Activated CD4-positive, alpha-beta memory T cell treated with anti-CD3 and anti-CD28 coated beads, Interleukin-2, amount 10 ng/mL, durations not matched to agents 7 days and 5 days (primary cell): ENCODE data around the gene ENDOD1. TPM values are rescaled to one million over a fixed set of nuclear protein-coding genes. Genes with fewer than 3 reads are reported as not detected.
A peak's percentile ranks its signal among the peaks of the same experiment; 100 is the strongest.
"Not testable (repeated sequence)": the region's sequence is repeated elsewhere in the genome, so short reads cannot be mapped to it uniquely, and the experiment has no call there.

Source experiments
- CTCF ChIA-PET: fragments of 350-600 bp; sonication (Branson Sonifier 250); formaldehyde crosslinking; loops from one replicate; lab custom pipeline; 2021; ENCODE audit warnings: antibody characterized with exemption, inconsistent platforms; lab: Charles Lee
- POLR2A ChIA-PET: fragments of 350-600 bp; sonication (Branson Sonifier 250); formaldehyde crosslinking; loops from one replicate; lab custom pipeline; 2021; ENCODE audit warnings: antibody characterized with exemption; lab: Charles Lee
- DNase-seq: peaks from one replicate; pipeline ENCODE4 v3.0.0-alpha.2; 2020
- H3K27ac Mint-ChIP-seq: one replicate; pipeline ENCODE4 v1.8.0; 2021; ENCODE audit warnings: mild to moderate bottlenecking, mixed read lengths
- H3K27me3 Mint-ChIP-seq: one replicate; pipeline ENCODE4 v1.8.0; 2021; ENCODE audit warnings: mixed read lengths
- H3K36me3 Mint-ChIP-seq: one replicate; pipeline ENCODE4 v1.8.0; 2021; ENCODE audit warnings: low read depth, mixed read lengths
- H3K4me1 Mint-ChIP-seq: one replicate; pipeline ENCODE4 v1.8.0; 2021; ENCODE audit warnings: mixed read lengths
- H3K4me3 Mint-ChIP-seq: one replicate; pipeline ENCODE4 v1.8.0; 2021; ENCODE audit warnings: mild to moderate bottlenecking, mixed read lengths
- H3K9me3 Mint-ChIP-seq: one replicate; pipeline ENCODE4 v1.8.0; 2021; ENCODE audit warnings: mixed read lengths
- total RNA-seq, 2 experiments: library from RNA; stranded (reverse); gene quantifications; one replicate each; pipeline ENCODE4 v1.2.3, GENCODE V29; 2021

The ENDOD1 gene
- total RNA-seq, 2 experiments from 2014 or later: 20.6 to 22.2 TPM

DNA sequence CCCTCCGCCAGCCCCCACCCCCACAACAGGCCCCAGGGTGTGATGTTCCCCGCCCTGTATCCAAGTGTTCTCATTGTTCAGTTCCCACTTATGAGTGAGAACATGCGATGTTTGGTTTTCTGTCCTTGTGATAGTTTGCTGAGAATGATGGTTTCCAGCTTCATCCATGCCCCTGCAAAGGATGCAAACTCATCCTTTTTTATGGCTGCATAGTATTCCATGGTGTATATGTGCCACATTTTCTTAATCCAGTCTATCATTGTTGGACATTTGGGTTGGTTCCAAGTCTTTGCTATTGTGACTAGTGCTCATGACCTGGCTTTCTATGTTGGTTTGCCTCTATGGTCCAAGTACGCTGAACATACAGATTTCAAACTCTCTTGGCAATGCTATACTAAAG, 47.1 kb downstream of the ENDOD1 start:
- peaks cover 12% of the 10 kb centered on the region for H3K36me3 Mint-ChIP-seq
- not testable (repeated sequence) for H3K4me1 Mint-ChIP-seq, H3K4me3 Mint-ChIP-seq, DNase-seq, H3K27ac Mint-ChIP-seq, H3K27me3 Mint-ChIP-seq, H3K9me3 Mint-ChIP-seq
- CTCF ChIA-PET: interaction anchor here (0.6 to 3.5 kb wide), 8 partner anchors 11 to 1292 kb away, joined by 3 to 12 read pairs (median 5); partner anchors contain the start of gene SRSF8
- POLR2A ChIA-PET: interaction anchor here (1.0 to 1.6 kb wide), 2 partner anchors 14 to 55 kb away, joined by 3 to 4 read pairs; no protein-coding TSS in a partner anchor

DNA sequence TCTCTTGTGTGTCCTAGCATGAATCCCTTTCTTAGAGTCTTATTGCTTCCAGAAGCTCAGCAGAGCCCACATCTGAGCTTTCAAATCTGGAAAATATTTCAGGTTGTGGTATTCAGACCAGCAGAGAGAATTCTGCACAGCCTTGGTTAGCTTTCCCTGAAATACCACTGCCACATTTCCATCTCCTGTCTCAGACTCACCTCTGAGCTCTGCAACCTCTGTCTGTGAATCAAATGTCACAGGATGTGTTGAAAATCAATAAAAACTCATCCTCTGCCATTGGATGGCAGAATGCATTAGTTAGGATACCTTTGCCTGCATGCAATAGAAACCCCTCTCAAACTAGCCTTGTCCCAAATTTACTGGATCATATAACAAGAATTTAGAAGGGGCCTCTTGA, 47.7 kb downstream of the ENDOD1 start:
- Mint-ChIP-seq H3K27me3 (peaks cover 8% of the 10 kb centered on the region), H3K36me3 (peaks cover 10% of the 10 kb centered on the region), H3K4me3 (no peak overlapping the region), H3K4me1 (peaks cover 9% of the 10 kb centered on the region), H3K9me3 (peaks cover 2% of the 10 kb centered on the region), H3K27ac (no peak overlapping the region)
- DNase-seq: no peak
- ChIA-PET CTCF (interaction anchor here (0.6 to 3.5 kb wide), 9 partner anchors 10 to 1292 kb away, joined by 3 to 12 read pairs (median 4); partner anchors contain the start of gene SRSF8), POLR2A (interaction anchor here (0.7 to 1.6 kb wide), 5 partner anchors 13 to 164 kb away, joined by 3 to 4 read pairs (median 3); partner anchors contain the start of genes CWC15 and KDM4D)

DNA sequence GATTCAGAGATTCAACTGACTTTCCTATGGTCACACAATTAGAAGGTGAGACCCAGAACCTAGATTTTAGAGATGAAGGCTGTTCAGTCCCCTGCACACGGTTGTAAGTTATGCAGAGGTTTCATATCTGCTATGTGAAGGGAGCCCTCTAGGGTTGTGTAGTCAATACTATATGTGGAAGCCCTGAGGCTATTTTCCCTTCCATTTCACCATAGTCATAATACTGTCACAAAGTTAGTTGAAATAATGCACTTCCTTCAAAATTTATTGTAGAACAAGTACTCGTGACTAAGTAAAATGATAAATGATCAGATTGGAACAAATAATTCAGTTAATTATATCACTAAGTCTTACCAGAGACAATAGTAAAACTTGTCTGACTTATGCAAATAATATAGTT, 48.8 kb downstream of the ENDOD1 start:
- Mint-ChIP-seq H3K27me3 (peaks cover 11% of the 10 kb centered on the region), H3K4me1 (peaks cover 9% of the 10 kb centered on the region), H3K27ac (no peak overlapping the region), H3K4me3 (no peak overlapping the region), H3K36me3 (peaks cover 6% of the 10 kb centered on the region), H3K9me3 (peaks cover 2% of the 10 kb centered on the region)
- DNase-seq: no peak
- POLR2A ChIA-PET: interaction anchor here (0.7 to 1.6 kb wide), 3 partner anchors 12 to 74 kb away, joined by 3 to 4 read pairs (median 3); no protein-coding TSS in a partner anchor
- CTCF ChIA-PET: interaction anchor here (2.2 to 3.5 kb wide), 3 partner anchors 9 to 71 kb away, joined by 6 to 12 read pairs (median 10); partner anchors contain the start of gene SRSF8

DNA sequence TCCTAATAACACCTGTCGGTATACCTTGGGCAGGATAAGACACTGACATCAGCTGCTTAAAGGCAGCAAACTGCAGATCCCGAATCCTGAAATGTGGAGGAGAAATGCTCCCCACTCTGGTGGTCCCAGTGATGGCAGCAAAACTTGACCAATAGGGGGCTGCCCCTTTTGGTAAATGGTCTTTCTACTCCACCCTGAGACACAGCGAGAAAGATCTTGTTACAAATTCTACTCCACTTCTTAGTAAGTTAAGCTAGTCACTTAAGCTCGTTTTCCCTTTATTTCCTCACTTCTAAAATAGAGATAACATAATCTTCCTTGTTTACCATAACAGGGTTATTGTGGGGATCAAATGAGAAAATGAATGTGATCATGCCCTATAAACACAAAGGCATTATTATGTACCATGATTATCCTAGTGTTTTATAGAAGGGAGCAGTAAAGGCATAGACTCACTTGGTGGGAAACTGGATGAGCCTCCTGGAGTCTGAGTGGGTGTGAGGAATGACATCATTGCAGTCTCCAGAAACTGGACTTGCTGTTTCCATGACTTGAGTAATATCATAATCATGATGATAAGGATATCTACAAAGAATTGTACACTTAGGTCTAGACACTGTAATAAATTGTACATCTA, 50.9 kb downstream of the ENDOD1 start:
- Mint-ChIP-seq H3K27me3 (peaks cover 28% of the 10 kb centered on the region), H3K27ac (no peak overlapping the region), H3K36me3 (peaks cover 3% of the 10 kb centered on the region), H3K4me1 (peaks cover 21% of the 10 kb centered on the region), H3K9me3 (peaks cover 2% of the 10 kb centered on the region), H3K4me3 (no peak overlapping the region)
- DNase-seq: no peak
- CTCF ChIA-PET: interaction anchor here (0.6 to 1.0 kb wide), 2 partner anchors 13 to 174 kb away, joined by 3 to 5 read pairs; no protein-coding TSS in a partner anchor
- POLR2A ChIA-PET: interaction anchor here (1.1 to 1.4 kb wide), 2 partner anchors 71 to 74 kb away, joined by 3 to 4 read pairs; partner anchors contain the start of gene SRSF8

DNA sequence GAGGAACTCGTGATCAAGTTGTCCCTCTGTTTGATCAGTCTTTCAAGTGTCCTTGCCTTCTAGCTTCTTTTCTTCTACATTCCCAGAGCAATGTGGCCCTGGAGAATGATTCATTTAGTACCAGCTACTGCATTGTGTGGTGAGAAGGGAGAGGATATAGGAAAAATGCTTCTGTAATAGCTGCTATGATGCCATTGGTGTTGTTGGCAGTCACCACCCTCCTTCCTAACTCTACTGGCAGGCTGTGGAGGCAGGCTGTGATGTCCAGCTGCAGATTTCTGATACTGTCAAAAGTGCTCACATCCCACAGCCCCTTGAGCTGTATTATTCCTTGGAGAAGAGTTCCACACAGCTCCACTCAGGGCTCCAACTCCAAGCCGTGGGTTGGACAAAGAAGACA, 52.8 kb downstream of the ENDOD1 start:
- H3K4me1 Mint-ChIP-seq: peaks cover 23% of the 10 kb centered on the region

DNA sequence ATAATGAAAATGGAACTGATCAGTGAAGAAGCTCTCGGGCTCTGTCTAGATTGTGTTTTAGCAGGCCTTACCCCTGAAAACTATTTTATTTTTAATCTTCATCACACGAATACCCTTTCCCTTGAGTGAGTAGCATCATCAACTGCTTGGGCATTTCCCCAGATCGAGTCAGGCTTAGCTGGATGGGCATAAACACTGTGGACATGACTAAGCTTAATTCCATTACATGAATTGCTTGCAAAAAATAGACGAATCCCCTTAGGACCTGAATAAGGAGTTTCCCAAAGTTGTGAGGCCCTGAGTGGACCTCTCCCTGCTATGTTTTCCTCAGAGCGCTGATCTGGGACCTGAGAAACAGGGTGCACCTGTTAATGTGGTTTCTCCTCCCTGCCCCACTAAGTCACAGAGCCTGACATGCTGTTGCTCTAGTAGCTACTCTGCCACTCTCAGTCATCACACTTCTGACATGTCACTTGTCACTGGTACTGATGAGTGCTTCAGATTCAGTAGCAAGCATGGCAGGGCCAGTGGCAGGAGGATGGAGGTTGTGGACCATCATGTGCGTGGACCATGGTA, 53.5 kb downstream of the ENDOD1 start:
- DNase-seq: no peak
- H3K4me3 Mint-ChIP-seq: no peak overlapping the region
- H3K27me3 Mint-ChIP-seq: peaks cover 33% of the 10 kb centered on the region
- H3K4me1 Mint-ChIP-seq: peaks cover 25% of the 10 kb centered on the region
- H3K27ac Mint-ChIP-seq: no peak overlapping the region
- CTCF ChIA-PET: no interaction called here
- H3K36me3 Mint-ChIP-seq: no peaks in the 10 kb centered on the region
- POLR2A ChIA-PET: no interaction called here
- no peaks in the 10 kb centered on the region for H3K9me3 Mint-ChIP-seq

More for the DNA sequence above, 52.8 kb downstream of the ENDOD1 start:
- Mint-ChIP-seq H3K36me3 (no peaks in the 10 kb centered on the region), H3K27me3 (peaks cover 33% of the 10 kb centered on the region), H3K9me3 (no peaks in the 10 kb centered on the region), H3K27ac (no peak overlapping the region), H3K4me3 (no peak overlapping the region)
- no peak for DNase-seq
- ChIA-PET CTCF (interaction anchor here (1.4 kb wide), 1 partner anchor 9 kb away, joined by 4 read pairs; no protein-coding TSS in a partner anchor), POLR2A (no interaction called here)

DNA sequence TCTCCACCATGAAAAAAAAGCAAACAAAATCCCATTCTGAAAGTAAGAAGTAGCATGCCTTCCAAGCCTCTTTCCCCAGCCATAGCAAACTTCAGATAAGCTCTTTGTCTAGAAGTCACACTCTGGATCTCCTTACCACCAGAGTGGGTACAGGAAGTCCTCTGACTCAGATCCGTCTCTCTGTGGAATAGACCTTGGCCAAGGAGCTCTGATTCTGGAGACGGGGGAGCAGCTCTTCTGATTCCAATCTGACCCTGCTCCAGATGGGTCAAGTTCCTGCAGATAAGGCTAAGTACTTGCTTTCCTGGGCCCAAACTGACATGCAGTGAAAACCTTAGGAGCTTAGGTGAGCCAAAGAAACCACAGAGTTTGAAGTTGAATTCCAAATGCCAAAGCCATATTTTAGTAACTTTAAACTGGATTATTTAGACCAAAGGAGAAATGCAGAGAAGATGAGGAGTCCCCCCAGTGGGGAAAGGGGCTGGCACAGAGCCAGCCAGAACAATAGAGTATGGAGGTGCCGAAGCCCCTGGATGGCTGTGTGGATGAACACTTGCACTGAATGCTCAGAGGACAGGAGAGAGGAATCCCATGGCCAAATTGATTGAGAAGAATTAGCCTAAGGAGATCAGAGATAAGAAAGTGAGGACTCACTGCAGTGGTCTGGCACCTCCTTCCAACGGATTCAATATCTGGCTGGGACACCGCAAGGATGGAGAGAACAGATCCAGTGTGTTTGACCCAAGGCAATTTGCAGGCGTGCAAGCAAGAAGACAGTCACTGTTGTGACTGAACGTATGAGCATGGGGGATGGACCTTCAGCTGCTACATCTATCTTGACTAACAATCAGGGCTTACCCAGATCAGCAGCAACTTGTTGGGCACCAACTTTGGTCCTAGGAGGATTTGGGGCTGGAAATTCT, 54.9 kb downstream of the ENDOD1 start:
- ChIA-PET CTCF (interaction anchor here (0.7 to 2.2 kb wide), 4 partner anchors 51 to 561 kb away, joined by 3 to 14 read pairs (median 4); partner anchors contain the start of gene SRSF8), POLR2A (no interaction called here)
- Mint-ChIP-seq H3K27ac (no peak overlapping the region), H3K9me3 (no peaks in the 10 kb centered on the region), H3K36me3 (no peaks in the 10 kb centered on the region), H3K4me3 (no peak overlapping the region), H3K4me1 (peaks cover 27% of the 10 kb centered on the region), H3K27me3 (peaks cover 33% of the 10 kb centered on the region)
- no peak for DNase-seq

DNA sequence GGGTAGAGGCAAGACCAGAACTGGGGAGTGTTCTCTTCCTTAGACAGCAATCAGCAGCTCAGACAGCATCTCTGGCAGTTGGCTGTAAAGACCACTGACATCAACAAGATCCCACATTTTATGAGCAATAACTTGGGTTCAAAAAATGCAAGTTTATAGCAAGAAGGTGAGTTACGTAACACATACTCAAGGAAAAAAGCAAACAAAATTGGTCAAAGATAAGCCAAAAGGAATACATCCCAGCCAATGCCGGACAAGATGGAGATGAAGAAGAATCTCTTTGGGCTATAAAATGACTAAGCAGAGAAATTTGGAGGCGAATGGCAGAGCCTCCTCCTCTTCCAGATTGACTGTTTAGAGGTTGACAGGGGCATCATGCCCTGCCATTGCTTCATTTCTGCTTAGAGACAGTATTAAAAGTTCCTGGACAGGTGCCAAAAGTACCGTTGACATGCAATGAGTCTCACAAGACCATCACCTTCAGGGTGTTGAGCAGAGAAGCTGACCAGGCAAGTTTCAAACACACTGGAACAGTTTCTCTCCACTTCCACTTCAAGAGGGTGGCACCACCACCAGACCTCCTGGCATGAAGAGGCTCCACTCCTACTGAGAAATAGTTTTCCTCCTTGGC, 55.9 kb downstream of the ENDOD1 start:
- H3K4me3 Mint-ChIP-seq: no peak overlapping the region
- DNase-seq: no peak
- H3K36me3 Mint-ChIP-seq: no peaks in the 10 kb centered on the region
- ChIA-PET CTCF (interaction anchor here (1.1 to 14.8 kb wide), 4 partner anchors 52 to 561 kb away, joined by 4 to 293 read pairs (median 9); partner anchors contain the start of gene SRSF8), POLR2A (interaction anchor here (1.1 to 4.5 kb wide), 2 partner anchors 56 to 77 kb away, joined by 4 to 24 read pairs; partner anchors contain the start of gene ENDOD1)
- H3K27ac Mint-ChIP-seq: no peak overlapping the region
- H3K9me3 Mint-ChIP-seq: no peaks in the 10 kb centered on the region
- peaks cover 32% of the 10 kb centered on the region for H3K4me1 Mint-ChIP-seq
- H3K27me3 Mint-ChIP-seq: peaks cover 29% of the 10 kb centered on the region

DNA sequence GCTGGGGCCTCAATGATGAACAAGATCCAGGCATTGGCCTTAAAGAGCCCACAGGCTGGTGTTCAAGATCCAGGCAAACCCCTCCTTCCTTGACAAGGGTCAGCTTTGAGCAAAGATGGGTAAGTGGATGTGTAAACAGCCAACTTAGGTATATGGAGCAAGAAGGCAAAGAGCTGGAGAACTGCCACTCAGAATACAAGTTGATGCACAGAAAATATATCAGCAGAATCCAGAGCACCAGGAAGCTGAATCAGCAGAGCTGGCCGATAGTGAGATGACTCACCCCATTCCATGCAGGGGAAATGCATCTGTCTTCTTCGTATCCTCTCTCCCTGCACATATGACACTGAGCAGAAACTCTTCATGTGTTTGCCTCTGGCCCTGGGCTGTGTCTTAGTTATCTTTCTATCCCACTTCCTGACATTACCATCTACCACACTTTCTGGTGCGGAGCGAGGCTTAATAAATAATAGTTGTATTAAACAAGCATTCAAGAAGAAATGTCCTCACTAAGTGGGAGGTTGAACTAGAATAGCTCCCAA, 57.8 kb downstream of the ENDOD1 start:
- POLR2A ChIA-PET: interaction anchor here (1.1 to 7.8 kb wide), 4 partner anchors 55 to 644 kb away, joined by 3 to 88 read pairs (median 15); partner anchors contain the start of genes CEP57, ENDOD1 and SRSF8
- H3K9me3 Mint-ChIP-seq: no peaks in the 10 kb centered on the region
- H3K27ac Mint-ChIP-seq: no peak overlapping the region
- no peak overlapping the region for H3K4me3 Mint-ChIP-seq
- DNase-seq: peak; percentile 26
- no peaks in the 10 kb centered on the region for H3K36me3 Mint-ChIP-seq
- peaks cover 24% of the 10 kb centered on the region for H3K27me3 Mint-ChIP-seq
- H3K4me1 Mint-ChIP-seq: peaks cover 40% of the 10 kb centered on the region
- CTCF ChIA-PET: interaction anchor here (0.8 to 14.8 kb wide), 6 partner anchors 10 to 559 kb away, joined by 3 to 293 read pairs (median 12); partner anchors contain the start of gene SRSF8

DNA sequence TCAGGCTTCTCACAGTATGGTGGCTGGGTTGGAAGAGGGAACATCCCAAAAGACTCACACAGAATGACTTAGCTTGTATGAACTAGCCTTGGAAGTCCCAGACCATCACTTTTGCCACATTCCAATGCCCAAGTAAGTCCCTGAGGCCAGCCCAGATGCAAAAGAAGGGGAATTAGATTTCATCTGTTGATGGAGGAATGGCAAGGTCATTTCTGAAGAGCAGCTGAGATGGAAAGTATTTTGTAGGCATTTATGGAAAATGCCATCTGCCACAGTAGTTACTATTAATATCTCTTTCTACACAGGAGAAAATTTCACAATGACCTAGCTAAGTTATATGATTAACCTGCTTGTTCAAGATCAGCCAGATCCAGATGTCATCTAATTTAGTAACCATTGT, 58.8 kb downstream of the ENDOD1 start:
- no peaks in the 10 kb centered on the region for H3K9me3 Mint-ChIP-seq
- H3K4me1 Mint-ChIP-seq: peaks cover 50% of the 10 kb centered on the region
- no peaks in the 10 kb centered on the region for H3K36me3 Mint-ChIP-seq
- DNase-seq: no peak
- peaks cover 22% of the 10 kb centered on the region for H3K27me3 Mint-ChIP-seq
- CTCF ChIA-PET: interaction anchor here (2.0 to 14.8 kb wide), 3 partner anchors 11 to 558 kb away, joined by 11 to 293 read pairs (median 12); partner anchors contain the start of gene SRSF8
- H3K27ac Mint-ChIP-seq: no peak overlapping the region
- no peak overlapping the region for H3K4me3 Mint-ChIP-seq
- POLR2A ChIA-PET: interaction anchor here (0.7 to 7.8 kb wide), 4 partner anchors 55 to 643 kb away, joined by 3 to 88 read pairs (median 15); partner anchors contain the start of genes CEP57, ENDOD1 and SRSF8

DNA sequence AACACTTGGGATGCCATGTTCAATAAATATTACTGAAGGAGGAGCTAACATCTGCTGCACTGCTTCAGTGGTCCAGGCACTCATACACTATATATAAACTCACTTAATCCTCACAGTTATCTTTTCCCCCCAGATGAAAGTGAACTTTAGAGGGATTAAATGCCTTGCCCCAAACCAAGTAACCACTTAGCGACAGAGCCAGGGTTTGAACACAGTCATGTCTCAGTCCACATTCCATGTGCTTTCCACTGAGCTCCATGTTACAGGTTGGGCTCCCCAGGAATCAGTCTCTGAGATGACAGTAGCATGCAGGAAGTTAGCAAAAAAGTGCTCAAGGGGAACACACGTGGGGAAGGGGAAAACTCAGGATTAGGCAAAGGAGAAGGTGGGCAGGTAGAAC, 59.3 kb downstream of the ENDOD1 start:
- peaks cover 20% of the 10 kb centered on the region for H3K27me3 Mint-ChIP-seq
- ChIA-PET CTCF (interaction anchor here (0.9 to 14.8 kb wide), 3 partner anchors 58 to 558 kb away, joined by 3 to 293 read pairs (median 11); partner anchors contain the start of gene SRSF8), POLR2A (interaction anchor here (0.7 to 7.8 kb wide), 4 partner anchors 56 to 642 kb away, joined by 3 to 88 read pairs (median 15); partner anchors contain the start of genes CEP57, ENDOD1 and SRSF8)
- H3K36me3 Mint-ChIP-seq: no peaks in the 10 kb centered on the region
- peaks cover 52% of the 10 kb centered on the region for H3K4me1 Mint-ChIP-seq
- H3K9me3 Mint-ChIP-seq: no peaks in the 10 kb centered on the region
- H3K4me3 Mint-ChIP-seq: no peak overlapping the region
- no peak overlapping the region for H3K27ac Mint-ChIP-seq
- DNase-seq: no peak
